HG03060 (cell line): ENCODE results near the gene PIK3R2.

ENCODE experiments used
- ATAC-seq: cut with Tn5 transposase; IDR thresholded peaks from one replicate; pipeline ENCODE4 v1.9.1; 2021; ENCODE audit warnings: low read depth, moderate number of reproducible peaks; ENCODE audit not compliant: unreplicated experiment

Gene PIK3R2

GRCh38 chr19:18168673-18169381, 15.9 kb downstream of the PIK3R2 start:
- ATAC-seq = no peak

GRCh38 chr19:18170714-18171255, 17.8 kb downstream of the PIK3R2 start:
- ATAC-seq = no peak

- ATAC-seq = no peak
These were observed 18.8 kb downstream of the PIK3R2 start for GRCh38 chr19:18171605-18172327.

- no peak for ATAC-seq
These were observed 19.5 kb downstream of the PIK3R2 start for GRCh38 chr19:18172331-18173053.

- ATAC-seq = no peak
These were observed 20.1 kb downstream of the PIK3R2 start for GRCh38 chr19:18173054-18173571.

- ATAC-seq = peak; percentile 29
These were observed 20.8 kb downstream of the PIK3R2 start, which contains the start of gene IFI30 for GRCh38 chr19:18173572-18174288. IFI30 (plus strand) TSS chr19:18173813; CDS start chr19:18173842, 29 bp downstream.

GRCh38 chr19:18174983-18175382, 22.0 kb downstream of the PIK3R2 start:
- no peak for ATAC-seq

- no peak for ATAC-seq
These were observed 23.7 kb downstream of the PIK3R2 start for GRCh38 chr19:18176367-18177310.

GRCh38 chr19:18179957-18180356, 27.0 kb downstream of the PIK3R2 start:
- no peak for ATAC-seq

GRCh38 chr19:18183529-18183928, 30.6 kb downstream of the PIK3R2 start:
- no peak for ATAC-seq

- no peak for ATAC-seq
These were observed 32.6 kb downstream of the PIK3R2 start for GRCh38 chr19:18185538-18185937.

GRCh38 chr19:18190278-18190677, 37.3 kb downstream of the PIK3R2 start:
- no peak for ATAC-seq

- no peak for ATAC-seq
These were observed 38.7 kb downstream of the PIK3R2 start for GRCh38 chr19:18191640-18192062.

GRCh38 chr19:18192673-18193387, 39.9 kb downstream of the PIK3R2 start, which contains the start of gene MPV17L2:
MPV17L2 (plus strand) TSS chr19:18193218; CDS start chr19:18193282, 64 bp downstream.
- ATAC-seq = peak; percentile 72

- ATAC-seq = no peak
These were observed 40.6 kb downstream of the PIK3R2 start for GRCh38 chr19:18193388-18194180.

GRCh38 chr19:18194181-18194530, 41.2 kb downstream of the PIK3R2 start:
- no peak for ATAC-seq

GRCh38 chr19:18194554-18195238, 41.7 kb downstream of the PIK3R2 start:
- no peak for ATAC-seq
